PFSK-1 (cell line): Measurements from ENCODE around the gene SCAMP2.

Experiments used
- FOXP2 ChIP-seq: optimal IDR thresholded peaks from 2 replicates; pipeline ENCODE3; 2011; ENCODE audit warnings: borderline replicate concordance, control low read depth, inconsistent platforms; ENCODE audit not compliant: insufficient read depth; ENCODE audit errors: extremely low read length, extremely low read depth
- POLR2AphosphoS5 ChIP-seq: IDR thresholded peaks from 2 replicates; pipeline ENCODE4 v1.6.1; 2012; ENCODE audit warnings: low read depth, mild to moderate bottlenecking, control low read depth, low read length, moderate library complexity
- SIN3A ChIP-seq: IDR thresholded peaks from 2 replicates; pipeline ENCODE4 v1.6.1; 2012; ENCODE audit warnings: mild to moderate bottlenecking, low read length, moderate library complexity, borderline replicate concordance; ENCODE audit not compliant: insufficient read depth
- TAF1 ChIP-seq: IDR thresholded peaks from 2 replicates; pipeline ENCODE4 v1.6.1; 2012; ENCODE audit warnings: low read length, control low read depth, borderline replicate concordance; ENCODE audit not compliant: insufficient read depth
- TF ChIP-seq, protein P1 (sequence below), 2 experiments: IDR thresholded peaks; 2 replicates each; pipeline versions ENCODE4 v1.6.1 to v1.8.0; 2011 to 2012; ENCODE audit warnings: low read depth in 2 of 2, low read length in 2 of 2, control low read depth in 1 of 2, inconsistent platforms in 1 of 2, mild to moderate bottlenecking in 1 of 2, moderate library complexity in 1 of 2; ENCODE audit not compliant: insufficient read depth in 1 of 2

SCAMP2 gene

DNA sequence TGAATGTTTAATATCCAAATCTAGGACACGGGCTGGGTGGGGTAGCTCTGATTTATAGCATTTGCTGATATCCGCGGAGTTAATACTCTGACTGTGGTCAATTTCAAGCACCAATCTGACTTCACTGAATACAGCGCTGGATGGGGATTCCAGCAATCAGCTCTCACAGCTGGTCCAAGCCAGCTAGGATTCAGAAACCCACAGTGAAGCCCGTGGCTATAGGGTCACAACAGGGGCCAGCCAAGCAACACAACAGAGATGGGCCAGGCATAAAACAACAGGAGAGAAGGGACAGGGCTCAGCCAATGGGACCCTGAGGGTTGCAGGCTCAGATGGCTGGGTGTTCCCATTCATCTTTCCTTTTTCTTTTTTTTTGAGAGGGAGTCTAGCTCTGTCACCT lies 65.9 kb downstream of the SCAMP2 start:
- TF ChIP-seq SIN3A (no peak), FOXP2 (no peak)
- TF ChIP-seq, protein P1, sequence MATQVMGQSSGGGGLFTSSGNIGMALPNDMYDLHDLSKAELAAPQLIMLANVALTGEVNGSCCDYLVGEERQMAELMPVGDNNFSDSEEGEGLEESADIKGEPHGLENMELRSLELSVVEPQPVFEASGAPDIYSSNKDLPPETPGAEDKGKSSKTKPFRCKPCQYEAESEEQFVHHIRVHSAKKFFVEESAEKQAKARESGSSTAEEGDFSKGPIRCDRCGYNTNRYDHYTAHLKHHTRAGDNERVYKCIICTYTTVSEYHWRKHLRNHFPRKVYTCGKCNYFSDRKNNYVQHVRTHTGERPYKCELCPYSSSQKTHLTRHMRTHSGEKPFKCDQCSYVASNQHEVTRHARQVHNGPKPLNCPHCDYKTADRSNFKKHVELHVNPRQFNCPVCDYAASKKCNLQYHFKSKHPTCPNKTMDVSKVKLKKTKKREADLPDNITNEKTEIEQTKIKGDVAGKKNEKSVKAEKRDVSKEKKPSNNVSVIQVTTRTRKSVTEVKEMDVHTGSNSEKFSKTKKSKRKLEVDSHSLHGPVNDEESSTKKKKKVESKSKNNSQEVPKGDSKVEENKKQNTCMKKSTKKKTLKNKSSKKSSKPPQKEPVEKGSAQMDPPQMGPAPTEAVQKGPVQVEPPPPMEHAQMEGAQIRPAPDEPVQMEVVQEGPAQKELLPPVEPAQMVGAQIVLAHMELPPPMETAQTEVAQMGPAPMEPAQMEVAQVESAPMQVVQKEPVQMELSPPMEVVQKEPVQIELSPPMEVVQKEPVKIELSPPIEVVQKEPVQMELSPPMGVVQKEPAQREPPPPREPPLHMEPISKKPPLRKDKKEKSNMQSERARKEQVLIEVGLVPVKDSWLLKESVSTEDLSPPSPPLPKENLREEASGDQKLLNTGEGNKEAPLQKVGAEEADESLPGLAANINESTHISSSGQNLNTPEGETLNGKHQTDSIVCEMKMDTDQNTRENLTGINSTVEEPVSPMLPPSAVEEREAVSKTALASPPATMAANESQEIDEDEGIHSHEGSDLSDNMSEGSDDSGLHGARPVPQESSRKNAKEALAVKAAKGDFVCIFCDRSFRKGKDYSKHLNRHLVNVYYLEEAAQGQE (IDR thresholded peaks at IDR 0.05; ENCODE audit: insufficient read depth in 1 of 2, low read depth in 2 of 2, low read length in 2 of 2): no peak

DNA sequence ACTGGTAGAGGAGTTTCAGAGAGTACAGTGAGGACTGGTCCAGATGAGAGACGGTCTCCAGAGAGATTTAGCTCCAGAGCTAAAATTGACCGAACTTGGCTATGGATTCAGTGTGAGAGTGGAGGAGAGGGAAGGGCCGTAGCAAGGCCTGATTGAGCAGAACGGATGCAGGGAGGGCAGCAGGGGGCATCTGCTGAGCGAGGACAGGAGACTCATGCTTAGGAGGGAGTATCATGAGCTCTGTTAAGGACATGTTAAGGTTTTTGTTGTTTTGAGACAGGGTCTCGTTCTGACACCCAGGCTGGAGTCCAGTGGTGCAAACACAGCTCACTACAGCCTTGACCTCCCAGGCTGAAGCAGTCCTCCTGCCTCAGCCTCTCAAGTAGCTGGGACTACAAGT lies 68.2 kb downstream of the SCAMP2 start:
- no peak for TF ChIP-seq TAF1
- TF ChIP-seq, protein P1 (IDR thresholded peaks at IDR 0.05; ENCODE audit: insufficient read depth in 1 of 2, low read depth in 2 of 2, low read length in 2 of 2): no peak
- TF ChIP-seq POLR2AphosphoS5: no peak
- TF ChIP-seq FOXP2: no peak
- TF ChIP-seq SIN3A: no peak

DNA sequence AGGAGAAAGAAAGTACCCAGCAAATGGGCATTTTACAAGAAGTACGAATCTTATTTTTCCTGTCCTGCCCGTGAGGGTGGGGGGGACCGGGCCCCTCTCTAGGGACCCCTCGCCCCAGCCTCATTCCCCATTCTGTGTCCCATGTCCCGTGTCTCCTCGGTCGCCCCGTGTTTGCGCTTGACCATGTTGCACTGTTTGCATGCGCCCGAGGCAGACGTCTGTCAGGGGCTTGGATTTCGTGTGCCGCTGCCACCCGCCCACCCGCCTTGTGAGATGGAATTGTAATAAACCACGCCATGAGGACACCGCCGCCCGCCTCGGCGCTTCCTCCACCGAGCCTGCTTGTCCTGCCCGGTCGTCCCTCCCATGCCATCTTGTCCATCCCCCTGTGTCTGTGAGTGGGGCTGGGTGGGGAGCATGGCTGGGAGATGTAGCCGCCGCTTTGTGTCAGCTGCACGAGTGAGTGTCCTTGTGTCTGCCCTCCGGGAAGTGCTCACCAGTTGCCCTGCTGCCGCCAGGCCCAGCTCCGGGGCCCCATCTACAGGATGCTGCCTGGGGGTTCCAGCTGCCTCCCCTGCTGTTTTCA lies 70.2 kb downstream of the SCAMP2 start:
- no peak for TF ChIP-seq POLR2AphosphoS5
- TF ChIP-seq, protein P1 (IDR thresholded peaks at IDR 0.05; ENCODE audit: insufficient read depth in 1 of 2, low read depth in 2 of 2, low read length in 2 of 2): no peak
- TF ChIP-seq SIN3A: no peak
- TF ChIP-seq FOXP2: no peak
- TF ChIP-seq TAF1: no peak

DNA sequence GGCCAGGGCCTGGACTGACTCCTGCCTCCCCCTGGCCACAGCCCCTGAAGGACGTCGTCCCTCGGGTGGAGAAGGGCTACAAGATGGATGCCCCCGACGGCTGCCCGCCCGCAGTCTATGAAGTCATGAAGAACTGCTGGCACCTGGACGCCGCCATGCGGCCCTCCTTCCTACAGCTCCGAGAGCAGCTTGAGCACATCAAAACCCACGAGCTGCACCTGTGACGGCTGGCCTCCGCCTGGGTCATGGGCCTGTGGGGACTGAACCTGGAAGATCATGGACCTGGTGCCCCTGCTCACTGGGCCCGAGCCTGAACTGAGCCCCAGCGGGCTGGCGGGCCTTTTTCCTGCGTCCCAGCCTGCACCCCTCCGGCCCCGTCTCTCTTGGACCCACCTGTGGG lies 70.9 kb downstream of the SCAMP2 start:
- no peak for TF ChIP-seq POLR2AphosphoS5
- TF ChIP-seq FOXP2: no peak
- no peak for TF ChIP-seq TAF1
- TF ChIP-seq SIN3A: no peak

DNA sequence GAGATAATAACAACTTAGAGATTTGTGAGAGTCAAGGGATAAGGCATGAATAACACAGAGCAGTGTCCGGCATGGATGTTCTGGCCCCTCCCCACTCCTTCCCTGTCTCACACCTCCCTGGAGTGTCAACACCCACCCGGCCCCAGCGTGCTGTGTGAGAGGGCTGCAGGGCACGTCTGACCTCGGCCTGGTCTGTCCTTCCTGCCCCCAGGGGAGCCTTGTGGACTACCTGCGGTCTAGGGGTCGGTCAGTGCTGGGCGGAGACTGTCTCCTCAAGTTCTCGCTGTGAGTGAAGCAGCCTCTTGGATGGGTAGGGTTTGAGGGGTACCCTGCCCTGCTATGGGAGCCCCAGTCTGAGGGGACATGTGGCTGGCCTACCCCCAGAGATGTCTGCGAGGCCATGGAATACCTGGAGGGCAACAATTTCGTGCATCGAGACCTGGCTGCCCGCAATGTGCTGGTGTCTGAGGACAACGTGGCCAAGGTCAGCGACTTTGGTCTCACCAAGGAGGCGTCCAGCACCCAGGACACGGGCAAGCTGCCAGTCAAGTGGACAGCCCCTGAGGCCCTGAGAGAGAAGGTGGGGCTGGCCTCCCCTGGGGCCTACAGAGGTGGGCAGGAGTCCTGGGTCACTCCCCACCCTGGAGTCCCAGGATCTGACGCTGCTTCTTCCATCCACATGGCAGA lies 71.7 kb downstream of the SCAMP2 start:
- no peak for TF ChIP-seq TAF1
- no peak for TF ChIP-seq FOXP2
- TF ChIP-seq SIN3A: no peak
- no peak for TF ChIP-seq POLR2AphosphoS5
- TF ChIP-seq, protein P1 (IDR thresholded peaks at IDR 0.05; ENCODE audit: insufficient read depth in 1 of 2, low read depth in 2 of 2, low read length in 2 of 2): no peak
